H9 (cell line): Measurements from ENCODE around the gene PRR12. TPM values are rescaled to one million over a fixed set of nuclear protein-coding genes. Genes with fewer than 3 reads are reported as not detected.

Experiments used
- DNase-seq: peaks from one replicate; pipeline ENCODE4 v3.0.0-alpha.2; 2017
- H2AFZ ChIP-seq: one replicate; pipeline ENCODE4 v1.6.1; 2013; ENCODE audit warnings: mild to moderate bottlenecking, low read length, control low read depth, moderate library complexity
- H2AK5ac ChIP-seq: 2 replicates; pipeline ENCODE4 v1.6.1; 2013; ENCODE audit warnings: low read length, control low read depth, mixed read lengths; ENCODE audit not compliant: insufficient read length
- H2BK120ac ChIP-seq: one replicate; pipeline ENCODE4 v1.6.1; 2013; ENCODE audit warnings: low read depth, mild to moderate bottlenecking, low read length, control low read depth, inconsistent platforms; ENCODE audit not compliant: poor library complexity, severe bottlenecking
- H2BK12ac ChIP-seq: 2 replicates; pipeline ENCODE4 v1.6.1; 2013; ENCODE audit warnings: low read length, control low read depth, mixed read lengths, low read depth; ENCODE audit not compliant: insufficient read length
- H2BK15ac ChIP-seq: 2 replicates; pipeline ENCODE4 v1.6.1; 2013; ENCODE audit warnings: low read depth, low read length, control low read depth
- H2BK20ac ChIP-seq: one replicate; pipeline ENCODE4 v1.6.1; 2013; ENCODE audit warnings: low read depth, mild to moderate bottlenecking, low read length, control low read depth, inconsistent platforms; ENCODE audit not compliant: poor library complexity, severe bottlenecking
- H2BK5ac ChIP-seq: 2 replicates; pipeline ENCODE4 v1.6.1; 2013; ENCODE audit warnings: low read length, control low read depth, mixed read lengths; ENCODE audit not compliant: insufficient read length
- H3K14ac ChIP-seq: 2 replicates; pipeline ENCODE4 v1.6.1; 2013; ENCODE audit warnings: low read length, control low read depth; ENCODE audit not compliant: insufficient read depth
- H3K18ac ChIP-seq: 2 replicates; pipeline ENCODE4 v1.6.1; 2013; ENCODE audit warnings: low read depth, mild to moderate bottlenecking, mixed read lengths, low read length, control low read depth; ENCODE audit not compliant: insufficient read length
- H3K23ac ChIP-seq: 2 replicates; pipeline ENCODE4 v1.6.1; 2013; ENCODE audit warnings: low read length, control low read depth, mixed read lengths, low read depth; ENCODE audit not compliant: insufficient read length
- H3K23me2 ChIP-seq: 2 replicates; pipeline ENCODE4 v1.6.1; 2013; ENCODE audit warnings: low read depth, mild to moderate bottlenecking, mixed read lengths, low read length, control low read depth; ENCODE audit not compliant: insufficient read length, poor library complexity, severe bottlenecking
- H3K27ac ChIP-seq: 2 replicates; pipeline ENCODE4 v1.5.1; 2013; ENCODE audit warnings: low read length, control low read depth, mixed read lengths, low read depth; ENCODE audit not compliant: insufficient read length
- H3K27me3 ChIP-seq: 2 replicates; pipeline ENCODE4 v1.6.1; 2013; ENCODE audit warnings: low read length, control low read depth, inconsistent platforms; ENCODE audit not compliant: insufficient read depth
- H3K4ac ChIP-seq: 2 replicates; pipeline ENCODE4 v1.6.1; 2013; ENCODE audit warnings: low read depth, mild to moderate bottlenecking, control low read depth, inconsistent platforms, low read length, moderate library complexity
- H3K4me1 ChIP-seq: 2 replicates; pipeline ENCODE4 v1.6.1; 2013; ENCODE audit warnings: low read length, control low read depth, inconsistent platforms; ENCODE audit not compliant: insufficient read depth
- H3K4me2 ChIP-seq: 2 replicates; pipeline ENCODE4 v1.6.1; 2013; ENCODE audit warnings: low read length, control low read depth, mixed read lengths; ENCODE audit not compliant: insufficient read length, insufficient read depth
- H3K56ac ChIP-seq: 2 replicates; pipeline ENCODE4 v1.6.1; 2013; ENCODE audit warnings: low read depth, mild to moderate bottlenecking, mixed read lengths, low read length, control low read depth; ENCODE audit not compliant: insufficient read length
- H3K79me1 ChIP-seq: 2 replicates; pipeline ENCODE4 v1.6.1; 2013; ENCODE audit warnings: low read depth, mild to moderate bottlenecking, moderate library complexity, low read length, control low read depth, inconsistent platforms; ENCODE audit not compliant: insufficient read depth, poor library complexity, severe bottlenecking
- H3K79me2 ChIP-seq: 2 replicates; pipeline ENCODE4 v1.6.1; 2013; ENCODE audit warnings: low read length, control low read depth, inconsistent platforms; ENCODE audit not compliant: insufficient read depth
- H3K9ac ChIP-seq: 2 replicates; pipeline ENCODE4 v1.6.1; 2013; ENCODE audit warnings: low read length, control low read depth, mixed read lengths; ENCODE audit not compliant: insufficient read length; ENCODE audit errors: extremely low read depth
- H3K9me3 ChIP-seq: one replicate; pipeline ENCODE4 v1.6.1; 2013; ENCODE audit warnings: low read depth, low read length, inconsistent platforms; ENCODE audit not compliant: control insufficient read depth
- H3T11ph ChIP-seq: one replicate; pipeline ENCODE4 v1.6.1; 2013; ENCODE audit warnings: mild to moderate bottlenecking, low read length, control low read depth, inconsistent platforms
- H4K20me1 ChIP-seq: one replicate; pipeline ENCODE4 v1.6.1; 2013; ENCODE audit not compliant: control insufficient read depth, insufficient read length, insufficient read depth
- H4K5ac ChIP-seq: 2 replicates; pipeline ENCODE4 v1.6.1; 2013; ENCODE audit warnings: low read depth, mild to moderate bottlenecking, mixed read lengths, low read length, control low read depth; ENCODE audit not compliant: insufficient read length
- H4K8ac ChIP-seq: replicated peaks from 2 replicates; pipeline ENCODE4 v1.6.1; 2013; ENCODE audit warnings: low read length, control low read depth, mixed read lengths, low read depth; ENCODE audit not compliant: insufficient read length
- H4K91ac ChIP-seq: 2 replicates; pipeline ENCODE4 v1.6.1; 2013; ENCODE audit warnings: low read depth, mild to moderate bottlenecking, moderate library complexity, mixed read lengths, low read length, control low read depth; ENCODE audit not compliant: insufficient read length
- H3K27ac Mint-ChIP-seq, 3 experiments: 2 replicates in 2 of 3; 3 replicates in 1 of 3; pipeline ENCODE4 v1.8.0; 2020 to 2021; ENCODE audit warnings: mixed read lengths in 3 of 3, mild to moderate bottlenecking in 1 of 3, moderate library complexity in 1 of 3
- H3K27me3 Mint-ChIP-seq: 2 replicates; pipeline ENCODE4 v1.8.0; 2021; ENCODE audit warnings: low read depth, mild to moderate bottlenecking, moderate library complexity, mixed read lengths
- H3K36me3 Mint-ChIP-seq, 3 experiments: 2 replicates in 2 of 3; 3 replicates in 1 of 3; pipeline ENCODE4 v1.8.0; 2020 to 2021; ENCODE audit warnings: low read depth in 3 of 3, mixed read lengths in 3 of 3; ENCODE audit not compliant: insufficient read depth in 1 of 3
- H3K4me1 Mint-ChIP-seq, 2 experiments: 2 replicates each; pipeline ENCODE4 v1.8.0; 2020; ENCODE audit warnings: mixed read lengths in 2 of 2
- H3K4me3 Mint-ChIP-seq, 2 experiments: 2 replicates in 1 of 2; 3 replicates in 1 of 2; pipeline ENCODE4 v1.8.0; 2020 to 2021; ENCODE audit warnings: mild to moderate bottlenecking in 2 of 2, mixed read lengths in 2 of 2, moderate library complexity in 1 of 2
- H3K9me3 Mint-ChIP-seq, 2 experiments: 2 replicates in 1 of 2; 3 replicates in 1 of 2; pipeline ENCODE4 v1.8.0; 2020; ENCODE audit warnings: mild to moderate bottlenecking in 2 of 2, mixed read lengths in 2 of 2, moderate library complexity in 1 of 2
- CTCF ChIP-seq: fragments of 200-600 bp; sonication (generic); conservative IDR thresholded peaks from 3 replicates; pipeline ENCODE4 v1.8.0; 2021; ENCODE audit warnings: antibody characterized with exemption, mild to moderate bottlenecking
- WGBS: extraction: QIAGEN DNeasy Blood & Tissue Kit; methylation state at CpG from one replicate; pipeline ENCODE4 v1.1.7; 2013; ENCODE audit warnings: missing lambda C conversion rate, low lambda C conversion rate, mixed read lengths; ENCODE audit not compliant: insufficient read length; ENCODE audit errors: extremely low coverage; 5-methylcytosine and 5-hydroxymethylcytosine counted together
- total RNA-seq: library from RNA; stranded (reverse); gene quantifications from 2 replicates; pipeline ENCODE4 v1.2.1, GENCODE V29; 2021

PRR12 gene
- total RNA-seq, 1 experiment from 2014 or later, result 65.9 TPM

- Mint-ChIP-seq H3K4me1 (peaks cover 11 to 15% of the 10 kb centered on the region in 2 experiments), H3K27me3 (no peaks in the 10 kb centered on the region), H3K9me3 (no peaks in the 10 kb centered on the region), H3K27ac (peak overlapping the region; percentile 57 to 91 (median 86); a peak in 6 of 7 replicates), H3K36me3 (peaks cover 1 to 19% (median 7%) of the 10 kb centered on the region in 3 experiments; a peak in 6 of 7 replicates), H3K4me3 (peak overlapping the region in 1 of 2 experiments; percentile 29; a peak in 1 of 5 replicates)
- no peak overlapping the region for H2BK5ac ChIP-seq
- no peak overlapping the region for H3T11ph ChIP-seq
- H3K27me3 ChIP-seq, result no peaks in the 10 kb centered on the region
- H4K5ac ChIP-seq, result no peak overlapping the region
- no peaks in the 10 kb centered on the region for H3K23me2 ChIP-seq
- H3K79me2 ChIP-seq, result peaks cover 4% of the 10 kb centered on the region; the same call in 1 of the 2 replicates
- H2BK15ac ChIP-seq, result no peak overlapping the region
- no peak overlapping the region for H3K56ac ChIP-seq
- no peak overlapping the region for H2BK20ac ChIP-seq
- H2AFZ ChIP-seq, result no peak overlapping the region
- H2BK120ac ChIP-seq, result no peak overlapping the region
- H3K14ac ChIP-seq, result no peak overlapping the region
- WGBS, result no CpG with 5 or more reads among the region's 14 CpGs
- no peaks in the 10 kb centered on the region for H4K20me1 ChIP-seq
- peak; percentile 100 for TF ChIP-seq CTCF
- H3K79me1 ChIP-seq, result no peaks in the 10 kb centered on the region
- H3K23ac ChIP-seq, result no peak overlapping the region
- H3K27ac ChIP-seq, result no peak overlapping the region
- H4K8ac ChIP-seq, result no peak overlapping the region
- no peak overlapping the region for H3K4me2 ChIP-seq
- DNase-seq, result peak; percentile 73
- no peak overlapping the region for H3K4ac ChIP-seq
- no peak overlapping the region for H3K9ac ChIP-seq
- H3K4me1 ChIP-seq, result no peaks in the 10 kb centered on the region
- no peaks in the 10 kb centered on the region for H3K9me3 ChIP-seq
- no peak overlapping the region for H2BK12ac ChIP-seq
- no peak overlapping the region for H4K91ac ChIP-seq
- H3K18ac ChIP-seq, result no peak overlapping the region
- no peak overlapping the region for H2AK5ac ChIP-seq
Observed at GRCh38 chr19:49570138-49570856, 20.7 kb upstream of the PRR12 start.
